ENCODE results near the gene PMEPA1.

DNA sequence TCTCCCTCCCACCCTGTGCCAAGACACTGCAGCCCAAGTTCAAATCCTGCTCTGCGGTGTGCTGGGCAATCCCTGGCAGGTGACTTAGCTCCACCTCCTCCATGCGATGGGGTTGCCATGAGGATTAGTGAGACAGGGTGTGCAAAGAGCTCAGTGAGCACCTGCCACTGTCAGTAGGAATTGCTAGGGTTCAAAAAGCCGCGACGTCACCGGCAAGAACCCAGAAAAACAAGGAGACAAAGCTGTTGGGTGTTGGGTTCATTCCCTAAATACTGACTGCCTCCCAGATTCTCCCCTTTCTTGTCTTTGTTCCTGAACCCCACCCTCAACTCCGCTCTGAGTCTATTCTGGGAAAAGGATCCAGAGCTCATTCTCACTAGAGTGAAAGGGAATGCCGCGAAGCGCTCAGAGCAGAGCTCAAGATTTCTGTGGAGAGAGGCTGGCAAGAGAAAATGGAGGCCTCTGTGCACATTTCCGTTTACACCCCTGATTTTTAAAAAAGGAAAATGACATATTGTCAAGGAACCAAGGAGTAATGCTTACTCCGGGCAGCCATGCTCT, 13.3 kb downstream of the PMEPA1 start:
- TF ChIP-seq POLR2A (IDR thresholded peaks at IDR 0.05) (no peak), POLR2AphosphoS5 (IDR thresholded peaks at IDR 0.05) (no peak), EP300 (IDR thresholded peaks at IDR 0.05) (no peak)
- TF ChIP-seq, protein P1, sequence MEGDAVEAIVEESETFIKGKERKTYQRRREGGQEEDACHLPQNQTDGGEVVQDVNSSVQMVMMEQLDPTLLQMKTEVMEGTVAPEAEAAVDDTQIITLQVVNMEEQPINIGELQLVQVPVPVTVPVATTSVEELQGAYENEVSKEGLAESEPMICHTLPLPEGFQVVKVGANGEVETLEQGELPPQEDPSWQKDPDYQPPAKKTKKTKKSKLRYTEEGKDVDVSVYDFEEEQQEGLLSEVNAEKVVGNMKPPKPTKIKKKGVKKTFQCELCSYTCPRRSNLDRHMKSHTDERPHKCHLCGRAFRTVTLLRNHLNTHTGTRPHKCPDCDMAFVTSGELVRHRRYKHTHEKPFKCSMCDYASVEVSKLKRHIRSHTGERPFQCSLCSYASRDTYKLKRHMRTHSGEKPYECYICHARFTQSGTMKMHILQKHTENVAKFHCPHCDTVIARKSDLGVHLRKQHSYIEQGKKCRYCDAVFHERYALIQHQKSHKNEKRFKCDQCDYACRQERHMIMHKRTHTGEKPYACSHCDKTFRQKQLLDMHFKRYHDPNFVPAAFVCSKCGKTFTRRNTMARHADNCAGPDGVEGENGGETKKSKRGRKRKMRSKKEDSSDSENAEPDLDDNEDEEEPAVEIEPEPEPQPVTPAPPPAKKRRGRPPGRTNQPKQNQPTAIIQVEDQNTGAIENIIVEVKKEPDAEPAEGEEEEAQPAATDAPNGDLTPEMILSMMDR (IDR thresholded peaks at IDR 0.05) = no peak
